H9 (cell line): ENCODE results near the gene ECSCR. TPM values are rescaled to one million over a fixed set of nuclear protein-coding genes. Genes with fewer than 3 reads are reported as not detected.

Experiments used
- DNase-seq: peaks from one replicate; pipeline ENCODE4 v3.0.0-alpha.2; 2017
- H2AFZ ChIP-seq: one replicate; pipeline ENCODE4 v1.6.1; 2013; ENCODE audit warnings: mild to moderate bottlenecking, low read length, control low read depth, moderate library complexity
- H2AK5ac ChIP-seq: 2 replicates; pipeline ENCODE4 v1.6.1; 2013; ENCODE audit warnings: low read length, control low read depth, mixed read lengths; ENCODE audit not compliant: insufficient read length
- H2BK120ac ChIP-seq: one replicate; pipeline ENCODE4 v1.6.1; 2013; ENCODE audit warnings: low read depth, mild to moderate bottlenecking, low read length, control low read depth, inconsistent platforms; ENCODE audit not compliant: poor library complexity, severe bottlenecking
- H2BK12ac ChIP-seq: 2 replicates; pipeline ENCODE4 v1.6.1; 2013; ENCODE audit warnings: low read length, control low read depth, mixed read lengths, low read depth; ENCODE audit not compliant: insufficient read length
- H2BK15ac ChIP-seq: 2 replicates; pipeline ENCODE4 v1.6.1; 2013; ENCODE audit warnings: low read depth, low read length, control low read depth
- H2BK20ac ChIP-seq: one replicate; pipeline ENCODE4 v1.6.1; 2013; ENCODE audit warnings: low read depth, mild to moderate bottlenecking, low read length, control low read depth, inconsistent platforms; ENCODE audit not compliant: poor library complexity, severe bottlenecking
- H2BK5ac ChIP-seq: 2 replicates; pipeline ENCODE4 v1.6.1; 2013; ENCODE audit warnings: low read length, control low read depth, mixed read lengths; ENCODE audit not compliant: insufficient read length
- H3K14ac ChIP-seq: 2 replicates; pipeline ENCODE4 v1.6.1; 2013; ENCODE audit warnings: low read length, control low read depth; ENCODE audit not compliant: insufficient read depth
- H3K18ac ChIP-seq: 2 replicates; pipeline ENCODE4 v1.6.1; 2013; ENCODE audit warnings: low read depth, mild to moderate bottlenecking, mixed read lengths, low read length, control low read depth; ENCODE audit not compliant: insufficient read length
- H3K23ac ChIP-seq: 2 replicates; pipeline ENCODE4 v1.6.1; 2013; ENCODE audit warnings: low read length, control low read depth, mixed read lengths, low read depth; ENCODE audit not compliant: insufficient read length
- H3K23me2 ChIP-seq: 2 replicates; pipeline ENCODE4 v1.6.1; 2013; ENCODE audit warnings: low read depth, mild to moderate bottlenecking, mixed read lengths, low read length, control low read depth; ENCODE audit not compliant: insufficient read length, poor library complexity, severe bottlenecking
- H3K27ac ChIP-seq: 2 replicates; pipeline ENCODE4 v1.5.1; 2013; ENCODE audit warnings: low read length, control low read depth, mixed read lengths, low read depth; ENCODE audit not compliant: insufficient read length
- H3K27me3 ChIP-seq: 2 replicates; pipeline ENCODE4 v1.6.1; 2013; ENCODE audit warnings: low read length, control low read depth, inconsistent platforms; ENCODE audit not compliant: insufficient read depth
- H3K4ac ChIP-seq: 2 replicates; pipeline ENCODE4 v1.6.1; 2013; ENCODE audit warnings: low read depth, mild to moderate bottlenecking, control low read depth, inconsistent platforms, low read length, moderate library complexity
- H3K4me1 ChIP-seq: 2 replicates; pipeline ENCODE4 v1.6.1; 2013; ENCODE audit warnings: low read length, control low read depth, inconsistent platforms; ENCODE audit not compliant: insufficient read depth
- H3K4me2 ChIP-seq: 2 replicates; pipeline ENCODE4 v1.6.1; 2013; ENCODE audit warnings: low read length, control low read depth, mixed read lengths; ENCODE audit not compliant: insufficient read length, insufficient read depth
- H3K56ac ChIP-seq: 2 replicates; pipeline ENCODE4 v1.6.1; 2013; ENCODE audit warnings: low read depth, mild to moderate bottlenecking, mixed read lengths, low read length, control low read depth; ENCODE audit not compliant: insufficient read length
- H3K79me1 ChIP-seq: 2 replicates; pipeline ENCODE4 v1.6.1; 2013; ENCODE audit warnings: low read depth, mild to moderate bottlenecking, moderate library complexity, low read length, control low read depth, inconsistent platforms; ENCODE audit not compliant: insufficient read depth, poor library complexity, severe bottlenecking
- H3K79me2 ChIP-seq: 2 replicates; pipeline ENCODE4 v1.6.1; 2013; ENCODE audit warnings: low read length, control low read depth, inconsistent platforms; ENCODE audit not compliant: insufficient read depth
- H3K9ac ChIP-seq: 2 replicates; pipeline ENCODE4 v1.6.1; 2013; ENCODE audit warnings: low read length, control low read depth, mixed read lengths; ENCODE audit not compliant: insufficient read length; ENCODE audit errors: extremely low read depth
- H3K9me3 ChIP-seq: one replicate; pipeline ENCODE4 v1.6.1; 2013; ENCODE audit warnings: low read depth, low read length, inconsistent platforms; ENCODE audit not compliant: control insufficient read depth
- H3T11ph ChIP-seq: one replicate; pipeline ENCODE4 v1.6.1; 2013; ENCODE audit warnings: mild to moderate bottlenecking, low read length, control low read depth, inconsistent platforms
- H4K20me1 ChIP-seq: one replicate; pipeline ENCODE4 v1.6.1; 2013; ENCODE audit not compliant: control insufficient read depth, insufficient read length, insufficient read depth
- H4K5ac ChIP-seq: 2 replicates; pipeline ENCODE4 v1.6.1; 2013; ENCODE audit warnings: low read depth, mild to moderate bottlenecking, mixed read lengths, low read length, control low read depth; ENCODE audit not compliant: insufficient read length
- H4K8ac ChIP-seq: replicated peaks from 2 replicates; pipeline ENCODE4 v1.6.1; 2013; ENCODE audit warnings: low read length, control low read depth, mixed read lengths, low read depth; ENCODE audit not compliant: insufficient read length
- H4K91ac ChIP-seq: 2 replicates; pipeline ENCODE4 v1.6.1; 2013; ENCODE audit warnings: low read depth, mild to moderate bottlenecking, moderate library complexity, mixed read lengths, low read length, control low read depth; ENCODE audit not compliant: insufficient read length
- H3K27ac Mint-ChIP-seq, 3 experiments: 2 replicates in 2 of 3; 3 replicates in 1 of 3; pipeline ENCODE4 v1.8.0; 2020 to 2021; ENCODE audit warnings: mixed read lengths in 3 of 3, mild to moderate bottlenecking in 1 of 3, moderate library complexity in 1 of 3
- H3K27me3 Mint-ChIP-seq: 2 replicates; pipeline ENCODE4 v1.8.0; 2021; ENCODE audit warnings: low read depth, mild to moderate bottlenecking, moderate library complexity, mixed read lengths
- H3K36me3 Mint-ChIP-seq, 3 experiments: 2 replicates in 2 of 3; 3 replicates in 1 of 3; pipeline ENCODE4 v1.8.0; 2020 to 2021; ENCODE audit warnings: low read depth in 3 of 3, mixed read lengths in 3 of 3; ENCODE audit not compliant: insufficient read depth in 1 of 3
- H3K4me1 Mint-ChIP-seq, 2 experiments: 2 replicates each; pipeline ENCODE4 v1.8.0; 2020; ENCODE audit warnings: mixed read lengths in 2 of 2
- H3K4me3 Mint-ChIP-seq, 2 experiments: 2 replicates in 1 of 2; 3 replicates in 1 of 2; pipeline ENCODE4 v1.8.0; 2020 to 2021; ENCODE audit warnings: mild to moderate bottlenecking in 2 of 2, mixed read lengths in 2 of 2, moderate library complexity in 1 of 2
- H3K9me3 Mint-ChIP-seq, 2 experiments: 2 replicates in 1 of 2; 3 replicates in 1 of 2; pipeline ENCODE4 v1.8.0; 2020; ENCODE audit warnings: mild to moderate bottlenecking in 2 of 2, mixed read lengths in 2 of 2, moderate library complexity in 1 of 2
- WGBS: extraction: QIAGEN DNeasy Blood & Tissue Kit; methylation state at CpG from one replicate; pipeline ENCODE4 v1.1.7; 2013; ENCODE audit warnings: missing lambda C conversion rate, low lambda C conversion rate, mixed read lengths; ENCODE audit not compliant: insufficient read length; ENCODE audit errors: extremely low coverage; 5-methylcytosine and 5-hydroxymethylcytosine counted together
- total RNA-seq: library from RNA; stranded (reverse); gene quantifications from 2 replicates; pipeline ENCODE4 v1.2.1, GENCODE V29; 2021
- TF ChIP-seq, protein P1 (sequence below): fragments of 200-600 bp; sonication (generic); conservative IDR thresholded peaks from 3 replicates; pipeline ENCODE4 v1.8.0; 2021; ENCODE audit warnings: antibody characterized with exemption, mild to moderate bottlenecking

The ECSCR gene
- total RNA-seq, 1 experiment from 2014 or later, result 1.6 TPM

- Histone ChIP-seq H3T11ph (no peak overlapping the region), H2BK12ac (no peak overlapping the region), H3K23ac (no peak overlapping the region), H2AFZ (no peak overlapping the region), H3K27ac (no peak overlapping the region), H3K27me3 (no peaks in the 10 kb centered on the region), H3K4me1 (no peaks in the 10 kb centered on the region), H4K5ac (no peak overlapping the region), H4K91ac (no peak overlapping the region), H2BK120ac (no peak overlapping the region), H2BK5ac (no peak overlapping the region), H3K18ac (no peak overlapping the region), H2BK20ac (no peak overlapping the region), H3K23me2 (no peaks in the 10 kb centered on the region), H3K56ac (no peak overlapping the region), H3K79me1 (no peaks in the 10 kb centered on the region), H3K9me3 (no peaks in the 10 kb centered on the region), H3K4ac (no peak overlapping the region), H3K4me2 (no peak overlapping the region), H3K14ac (no peak overlapping the region), H2BK15ac (no peak overlapping the region), H3K9ac (no peak overlapping the region), H3K79me2 (no peaks in the 10 kb centered on the region), H4K20me1 (no peaks in the 10 kb centered on the region), H2AK5ac (no peak overlapping the region), H4K8ac (no peak overlapping the region)
- Mint-ChIP-seq H3K36me3 (peaks cover 0 to 48% (median 40%) of the 10 kb centered on the region in 3 experiments; a peak in 5 of 7 replicates), H3K4me1 (peaks cover 15 to 22% of the 10 kb centered on the region in 2 experiments), H3K27ac (no peak overlapping the region), H3K4me3 (no peak overlapping the region), H3K27me3 (peaks cover 1% of the 10 kb centered on the region), H3K9me3 (no peaks in the 10 kb centered on the region)
- no CpG with 5 or more reads among the region's 4 CpGs for WGBS
- DNase-seq, result no peak
- TF ChIP-seq, protein P1, sequence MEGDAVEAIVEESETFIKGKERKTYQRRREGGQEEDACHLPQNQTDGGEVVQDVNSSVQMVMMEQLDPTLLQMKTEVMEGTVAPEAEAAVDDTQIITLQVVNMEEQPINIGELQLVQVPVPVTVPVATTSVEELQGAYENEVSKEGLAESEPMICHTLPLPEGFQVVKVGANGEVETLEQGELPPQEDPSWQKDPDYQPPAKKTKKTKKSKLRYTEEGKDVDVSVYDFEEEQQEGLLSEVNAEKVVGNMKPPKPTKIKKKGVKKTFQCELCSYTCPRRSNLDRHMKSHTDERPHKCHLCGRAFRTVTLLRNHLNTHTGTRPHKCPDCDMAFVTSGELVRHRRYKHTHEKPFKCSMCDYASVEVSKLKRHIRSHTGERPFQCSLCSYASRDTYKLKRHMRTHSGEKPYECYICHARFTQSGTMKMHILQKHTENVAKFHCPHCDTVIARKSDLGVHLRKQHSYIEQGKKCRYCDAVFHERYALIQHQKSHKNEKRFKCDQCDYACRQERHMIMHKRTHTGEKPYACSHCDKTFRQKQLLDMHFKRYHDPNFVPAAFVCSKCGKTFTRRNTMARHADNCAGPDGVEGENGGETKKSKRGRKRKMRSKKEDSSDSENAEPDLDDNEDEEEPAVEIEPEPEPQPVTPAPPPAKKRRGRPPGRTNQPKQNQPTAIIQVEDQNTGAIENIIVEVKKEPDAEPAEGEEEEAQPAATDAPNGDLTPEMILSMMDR, result no peak
Observed at GRCh38 chr5:139417214-139417613, 45.3 kb downstream of the ECSCR start.
